Urinary bladder (tissue), 4 donors: ENCODE measurements around the gene MTMR3. TPM values are rescaled to one million over a fixed set of nuclear protein-coding genes. Genes with fewer than 3 reads are reported as not detected.

Source experiments
- DNase-seq: peaks from one replicate; pipeline ENCODE4 v3.0.0-alpha.2; 2015; ENCODE audit errors: extremely low spot score
- H3K27ac ChIP-seq: one replicate; pipeline ENCODE4 v1.5.1; 2013; ENCODE audit warnings: low read depth, mild to moderate bottlenecking, moderate library complexity
- H3K36me3 ChIP-seq: one replicate; pipeline ENCODE4 v1.6.1; 2013; ENCODE audit warnings: mild to moderate bottlenecking, moderate library complexity; ENCODE audit not compliant: insufficient read depth
- H3K4me1 ChIP-seq: one replicate; pipeline ENCODE4 v1.6.1; 2013; ENCODE audit warnings: mild to moderate bottlenecking, moderate library complexity; ENCODE audit not compliant: insufficient read depth
- H3K4me3 ChIP-seq: one replicate; pipeline ENCODE4 v1.5.1; 2013; ENCODE audit warnings: low read depth, low read length
- WGBS: extraction: QIAGEN DNeasy Blood & Tissue Kit; methylation state at CpG from one replicate; pipeline ENCODE4 v1.1.7; 2013; 5-methylcytosine and 5-hydroxymethylcytosine counted together
- polyA plus RNA-seq: library from polyadenylated mRNA; stranded (reverse); fragments of 200-250 nt; gene quantifications from one replicate; pipeline ENCODE4 v1.2.3, GENCODE V29; 2013
- total RNA-seq: library from RNA; depleted of rRNA; stranded (reverse); fragments of >200 nt; gene quantifications from one replicate; pipeline ENCODE4 v1.2.3, GENCODE V29; 2014
- donor health status: healthy with polysubstance abuse.
- donor health status: healthy.

Gene MTMR3
- total and polyA plus RNA-seq, 2 donors = 17.8 to 62.7 TPM

DNA sequence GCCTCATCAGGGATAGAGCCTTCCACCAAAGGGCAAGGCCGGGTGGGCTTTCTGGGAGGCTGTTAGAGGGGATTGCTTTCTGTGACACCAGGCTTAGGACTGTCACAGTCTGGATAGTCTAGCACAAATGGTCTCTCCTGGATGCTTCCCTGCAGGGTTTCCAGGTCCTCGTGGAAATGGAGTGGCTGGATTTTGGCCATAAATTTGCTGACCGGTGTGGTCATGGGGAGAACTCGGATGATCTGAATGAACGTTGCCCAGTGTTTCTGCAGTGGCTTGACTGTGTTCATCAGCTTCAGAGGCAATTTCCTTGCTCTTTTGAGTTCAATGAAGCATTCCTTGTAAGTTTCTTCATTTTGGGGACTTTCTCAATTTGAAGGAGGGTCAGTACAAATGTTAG lies 130.2 kb downstream of the MTMR3 start:
- no peak overlapping the region for H3K4me3 ChIP-seq
- no peaks in the 10 kb centered on the region for H3K4me1 ChIP-seq
- 75% methylated on average over 5 of the region's 5 CpGs for WGBS
- no peak for DNase-seq
- peaks cover 5% of the 10 kb centered on the region for H3K36me3 ChIP-seq
- no peak overlapping the region for H3K27ac ChIP-seq

DNA sequence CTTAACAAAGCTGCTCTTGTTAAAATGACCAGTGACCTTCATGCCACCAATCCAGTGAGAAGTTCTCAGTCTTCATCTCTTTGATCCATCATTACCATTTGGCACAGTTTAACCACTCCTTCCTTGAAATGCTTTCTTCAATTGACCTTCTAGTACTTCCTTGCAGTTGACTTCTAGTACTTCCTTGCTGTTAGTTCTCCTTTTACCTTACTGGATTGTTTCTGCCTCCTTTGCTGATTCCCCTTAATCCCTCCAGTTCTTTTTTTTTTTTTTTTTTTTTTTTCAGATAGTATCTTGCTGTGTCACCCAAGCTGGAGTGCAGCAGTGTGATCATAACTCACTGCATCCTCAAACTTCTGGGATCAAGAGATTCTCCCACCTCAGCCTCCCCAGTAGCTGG lies 131.3 kb downstream of the MTMR3 start:
- peaks cover 2% of the 10 kb centered on the region for H3K36me3 ChIP-seq
- no peaks in the 10 kb centered on the region for H3K4me1 ChIP-seq
- H3K4me3 ChIP-seq = no peak overlapping the region
- H3K27ac ChIP-seq = no peak overlapping the region
- no peak for DNase-seq

GRCh38 chr22:30015229-30015797 lies 132.3 kb downstream of the MTMR3 start:
- WGBS = 88% methylated on average over 3 of the region's 3 CpGs
- Histone ChIP-seq H3K4me1 (no peaks in the 10 kb centered on the region), H3K4me3 (no peak overlapping the region), H3K27ac (no peak overlapping the region), H3K36me3 (peaks cover 2% of the 10 kb centered on the region)
- DNase-seq = no peak

DNA sequence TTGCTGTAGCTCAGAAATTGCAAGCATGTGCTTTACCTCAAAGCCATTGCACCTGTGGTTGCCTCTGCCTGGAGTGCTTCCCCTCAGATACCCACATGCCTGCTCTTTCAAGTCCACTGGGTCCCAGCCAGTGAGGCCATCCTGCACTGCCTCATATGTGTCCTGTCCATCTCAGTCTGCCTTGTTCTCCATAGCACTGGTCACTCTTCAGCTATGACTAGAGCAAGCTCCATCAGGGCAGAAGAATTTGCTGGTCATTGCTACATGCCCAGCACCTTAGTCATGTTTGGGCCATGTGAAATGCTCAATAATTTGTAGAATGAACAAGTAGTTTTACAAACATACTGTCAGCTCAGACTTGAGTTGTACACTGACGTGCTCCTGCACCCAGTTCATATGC lies 132.9 kb downstream of the MTMR3 start:
- Histone ChIP-seq H3K4me3 (no peak overlapping the region), H3K4me1 (no peaks in the 10 kb centered on the region)
- WGBS = 99% methylated on average over 1 of the region's 1 CpG

GRCh38 chr22:30016596-30016995 lies 133.6 kb downstream of the MTMR3 start:
- Histone ChIP-seq H3K27ac (no peak overlapping the region), H3K4me1 (no peaks in the 10 kb centered on the region), H3K36me3 (peaks cover 2% of the 10 kb centered on the region), H3K4me3 (no peak overlapping the region)
- DNase-seq = no peak
- WGBS = 95% methylated on average over 4 of the region's 4 CpGs

More for the DNA sequence above, 132.9 kb downstream of the MTMR3 start:
- no peak overlapping the region for H3K27ac ChIP-seq
- peaks cover 2% of the 10 kb centered on the region for H3K36me3 ChIP-seq
- DNase-seq = no peak

DNA sequence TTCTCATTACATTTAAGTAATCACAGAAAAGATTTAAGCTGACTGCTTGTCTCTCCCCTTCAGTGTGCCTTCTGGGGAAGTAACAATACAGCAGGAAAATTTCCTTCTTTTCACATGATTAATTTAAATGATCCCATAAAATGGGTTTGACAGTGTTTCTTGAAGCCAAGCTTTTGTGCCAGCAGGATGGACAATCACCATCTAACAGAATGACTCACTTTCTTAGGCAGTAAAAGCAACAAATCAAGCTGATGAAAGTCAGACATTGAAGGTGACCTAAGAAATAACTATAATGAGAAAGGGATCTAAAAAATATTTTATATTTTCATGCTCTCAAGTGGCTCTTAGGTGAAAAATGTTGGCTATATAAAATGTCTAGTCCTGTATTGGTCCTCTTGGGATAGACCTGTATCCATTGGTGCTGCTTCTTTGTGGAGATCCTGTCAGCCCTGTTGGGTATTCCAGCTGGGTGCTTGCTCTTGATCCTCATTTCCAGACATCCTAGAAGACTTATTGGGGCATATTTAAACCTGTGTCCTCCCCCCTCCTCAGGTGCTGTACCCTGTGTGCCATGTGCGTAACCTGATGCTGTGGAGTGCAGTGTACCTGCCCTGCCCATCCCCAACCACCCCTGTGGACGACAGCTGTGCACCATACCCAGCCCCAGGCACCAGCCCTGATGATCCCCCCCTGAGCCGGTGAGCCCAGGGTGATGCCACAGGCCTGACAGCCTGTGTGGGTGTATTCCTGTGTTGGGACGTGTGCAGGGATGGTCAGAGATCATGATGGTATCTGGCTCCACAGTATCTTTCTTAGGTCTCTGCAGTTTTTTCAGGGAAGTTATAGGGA lies 134.6 kb downstream of the MTMR3 start:
- Histone ChIP-seq H3K36me3 (peaks cover 2% of the 10 kb centered on the region), H3K4me3 (no peak overlapping the region), H3K4me1 (no peaks in the 10 kb centered on the region), H3K27ac (no peak overlapping the region)
- DNase-seq = no peak
- WGBS = 94% methylated on average over 4 of the region's 4 CpGs

DNA sequence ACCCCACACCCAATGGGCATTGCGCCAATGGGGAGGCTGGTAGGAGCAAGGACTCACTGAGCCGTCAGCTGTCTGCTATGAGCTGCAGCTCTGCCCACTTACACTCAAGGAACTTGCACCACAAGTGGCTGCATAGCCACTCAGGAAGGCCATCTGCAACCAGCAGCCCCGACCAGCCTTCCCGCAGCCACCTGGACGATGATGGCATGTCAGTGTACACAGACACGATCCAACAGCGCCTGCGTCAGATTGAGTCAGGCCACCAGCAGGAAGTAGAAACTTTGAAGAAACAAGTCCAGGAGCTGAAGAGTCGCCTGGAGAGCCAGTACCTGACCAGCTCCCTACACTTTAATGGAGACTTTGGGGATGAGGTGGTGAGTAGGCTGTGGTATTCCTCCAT lies 137.5 kb downstream of the MTMR3 start:
- no peaks in the 10 kb centered on the region for H3K4me1 ChIP-seq
- peaks cover 2% of the 10 kb centered on the region for H3K36me3 ChIP-seq
- H3K27ac ChIP-seq = no peak overlapping the region
- no peak for DNase-seq
- H3K4me3 ChIP-seq = no peak overlapping the region
- WGBS = 94% methylated on average over 9 of the region's 9 CpGs

DNA sequence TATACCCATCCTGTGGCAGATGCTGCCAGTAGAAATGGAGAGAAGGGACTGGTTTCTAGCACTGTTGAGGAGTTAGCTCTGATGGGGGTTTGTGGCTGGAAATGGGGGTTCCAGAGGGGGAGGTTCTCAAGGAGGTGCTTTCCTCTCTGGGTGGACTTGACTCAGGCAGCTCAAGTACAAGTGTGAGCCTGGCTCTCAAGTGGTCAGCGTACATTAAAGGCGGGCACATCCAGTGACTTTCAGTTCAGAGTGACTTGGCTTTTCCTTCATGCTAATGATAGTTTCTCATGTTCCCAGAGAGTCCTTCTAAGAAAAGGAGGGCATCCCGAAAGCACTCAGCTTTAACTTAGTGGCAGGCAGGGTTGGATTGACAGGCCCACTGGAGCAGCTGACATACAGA lies 138.4 kb downstream of the MTMR3 start:
- no peak for DNase-seq
- no peaks in the 10 kb centered on the region for H3K4me1 ChIP-seq
- 98% methylated on average over 3 of the region's 3 CpGs for WGBS
- no peak overlapping the region for H3K4me3 ChIP-seq
- H3K27ac ChIP-seq = no peak overlapping the region
- H3K36me3 ChIP-seq = peaks cover 2% of the 10 kb centered on the region

- peaks cover 2% of the 10 kb centered on the region for H3K36me3 ChIP-seq
- no peak overlapping the region for H3K4me3 ChIP-seq
- WGBS = 76% methylated on average over 8 of the region's 8 CpGs
- no peak overlapping the region for H3K27ac ChIP-seq
- no peaks in the 10 kb centered on the region for H3K4me1 ChIP-seq
- DNase-seq = no peak
Observed at GRCh38 chr22:30021881-30022619, 139.1 kb downstream of the MTMR3 start.

DNA sequence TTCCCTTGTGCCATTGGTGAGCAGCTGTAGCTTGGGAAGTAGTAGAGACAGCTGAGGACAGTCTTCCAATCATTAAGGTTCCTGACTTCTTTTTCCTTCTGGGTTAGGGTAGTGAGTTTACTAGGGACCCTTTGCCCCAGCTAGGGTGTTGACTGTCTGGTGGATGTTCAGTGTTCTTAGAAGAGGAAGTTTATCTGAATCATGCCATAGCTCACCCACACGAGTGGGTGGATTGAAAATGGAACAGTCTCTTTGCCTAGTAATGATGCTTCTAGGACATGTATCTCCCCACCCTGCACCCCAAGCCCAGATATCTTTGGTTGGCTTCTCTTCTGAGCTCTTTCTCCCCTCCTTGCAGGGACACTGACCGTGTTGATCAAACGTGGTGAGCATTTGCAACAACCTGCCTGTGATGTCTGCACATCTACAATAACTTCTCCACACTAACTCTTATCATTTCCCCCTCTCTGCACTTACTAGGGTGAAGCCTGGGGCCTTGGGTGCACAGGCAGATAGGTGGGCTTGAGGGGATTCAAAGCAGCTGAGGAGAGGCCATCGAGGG lies 140.2 kb downstream of the MTMR3 start:
- H3K4me3 ChIP-seq = no peak overlapping the region
- no peak overlapping the region for H3K27ac ChIP-seq
- no peak for DNase-seq
- H3K4me1 ChIP-seq = no peaks in the 10 kb centered on the region
- WGBS = 87% methylated on average over 4 of the region's 4 CpGs
- H3K36me3 ChIP-seq = no peaks in the 10 kb centered on the region

DNA sequence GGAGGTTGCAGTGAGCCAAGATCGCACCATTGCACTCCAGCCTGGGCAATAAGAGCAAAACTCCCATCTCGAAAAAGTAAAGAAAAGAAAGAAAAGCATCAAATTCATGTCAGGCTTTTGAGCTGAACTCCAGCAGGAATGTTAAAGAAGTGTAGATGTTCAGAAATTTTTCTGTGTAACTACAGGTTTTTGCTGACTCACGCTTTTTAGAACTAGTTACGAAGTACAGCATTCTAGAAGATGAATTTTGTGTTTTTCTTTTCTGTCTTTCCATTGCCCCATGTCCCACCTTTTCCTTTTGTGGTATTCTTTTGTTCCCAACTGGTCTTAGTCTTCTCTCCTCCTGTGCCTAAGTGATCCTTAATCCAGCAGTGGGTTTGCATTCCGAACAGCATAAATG lies 141.3 kb downstream of the MTMR3 start:
- no peak overlapping the region for H3K4me3 ChIP-seq
- no peak overlapping the region for H3K27ac ChIP-seq
- WGBS = 94% methylated on average over 5 of the region's 5 CpGs
- no peak for DNase-seq
- no peaks in the 10 kb centered on the region for H3K36me3 ChIP-seq
- H3K4me1 ChIP-seq = no peaks in the 10 kb centered on the region

- no peak for DNase-seq
- H3K4me1 ChIP-seq = no peaks in the 10 kb centered on the region
- no peak overlapping the region for H3K4me3 ChIP-seq
- H3K36me3 ChIP-seq = no peaks in the 10 kb centered on the region
- 65% methylated on average over 3 of the region's 3 CpGs for WGBS
- H3K27ac ChIP-seq = no peak overlapping the region
Observed at GRCh38 chr22:30025221-30025620, 142.2 kb downstream of the MTMR3 start.

DNA sequence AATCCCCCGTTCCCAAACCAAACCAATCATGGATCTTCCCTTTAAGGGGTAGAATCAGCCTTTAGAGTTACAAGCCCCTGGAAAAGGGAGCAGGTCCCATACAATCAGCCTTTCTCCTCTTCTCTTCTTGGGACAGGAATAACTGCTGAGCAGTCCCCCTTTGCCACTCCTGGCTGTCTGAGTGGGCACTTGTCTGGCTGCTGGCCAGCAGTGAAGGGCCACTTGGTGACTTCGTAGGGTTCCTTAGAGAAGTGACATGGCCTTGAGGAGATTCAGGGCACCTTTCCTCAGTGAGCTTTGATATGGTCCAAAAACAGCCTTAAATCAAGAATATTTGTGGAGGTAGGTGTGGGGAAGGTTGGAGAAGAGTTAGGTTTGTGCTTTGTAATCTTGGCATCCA lies 143.8 kb downstream of the MTMR3 start:
- no peak overlapping the region for H3K4me3 ChIP-seq
- 91% methylated on average over 2 of the region's 2 CpGs for WGBS
- H3K36me3 ChIP-seq = no peaks in the 10 kb centered on the region
- no peak for DNase-seq
- H3K4me1 ChIP-seq = no peaks in the 10 kb centered on the region
- H3K27ac ChIP-seq = no peak overlapping the region

- Histone ChIP-seq H3K27ac (no peak overlapping the region), H3K36me3 (no peaks in the 10 kb centered on the region), H3K4me3 (no peak overlapping the region), H3K4me1 (no peaks in the 10 kb centered on the region)
- DNase-seq = no peak
- WGBS = 74% methylated on average over 4 of the region's 4 CpGs
Observed at GRCh38 chr22:30027169-30027568, 144.2 kb downstream of the MTMR3 start.
